Pancreas (tissue), 10 donors: Measurements from ENCODE around the gene SCN2A. TPM values are rescaled to one million over a fixed set of nuclear protein-coding genes. Genes with fewer than 3 reads are reported as not detected.

Experiments
- ATAC-seq, 4 donors: fragments of 200-7000 bp; cut with Tn5 transposase; one replicate each; pipeline versions ENCODE4 v1.8.0 to v1.9.1; 2020; ENCODE audit warnings: mild to moderate bottlenecking in 4 of 4, moderate library complexity in 4 of 4
- DNase-seq, 6 donors: peaks; one replicate each; pipeline ENCODE4 v3.0.0-alpha.2; 2020
- FAIRE-seq: peaks from 2 replicates; lab custom pipeline; 2012; peaks lifted over from hg19 to GRCh38; lab: Jason Lieb, UNC
- H3K27ac ChIP-seq, 4 donors: fragments of 200-600 bp; sonication (generic); 1 replicate in 3 of 4; 2 replicates in 1 of 4; pipeline versions ENCODE4 v1.5.0 to v1.8.0; 2020
- H3K27me3 ChIP-seq, 4 donors: fragments of 200-600 bp; one replicate each; pipeline ENCODE4 v1.8.0; 2021
- H3K36me3 ChIP-seq, 3 donors: fragments of 200-600 bp; sonication (generic) in 1 of 3; one replicate each; pipeline versions ENCODE4 v1.5.0 to v1.8.0; 2020 to 2021
- H3K4me1 ChIP-seq, 3 donors: fragments of 200-600 bp; one replicate each; pipeline ENCODE4 v1.8.0; 2021
- H3K4me3 ChIP-seq, 4 donors: fragments of 200-600 bp; sonication (generic) in 2 of 4; one replicate each; pipeline versions ENCODE4 v1.5.0 to v1.8.0; 2020 to 2021
- H3K9me3 ChIP-seq, 4 donors: fragments of 200-600 bp; one replicate each; pipeline ENCODE4 v1.8.0; 2021
- CTCF ChIP-seq, 4 donors: fragments of 200-600 bp; sonication (generic) in 3 of 4; IDR thresholded peaks; one replicate each; pipeline versions ENCODE4 v1.5.0 to v1.8.0; 2021; ENCODE audit warnings: antibody characterized with exemption in 4 of 4
- WGBS, 2 donors: extraction: QIAGEN DNeasy Blood & Tissue Kit; methylation state at CpG; one replicate each; pipeline ENCODE4 v1.1.7; 2013; 5-methylcytosine and 5-hydroxymethylcytosine counted together
- intact Hi-C, 3 donors: fragments of 100-400 bp; cut with DNase I; formaldehyde crosslinking; loops; one replicate each; pipeline versions ENCODE4 v1.11.1 to v1.14.2; 2022
- polyA plus RNA-seq, 2 donors: library from polyadenylated mRNA; stranded (reverse); fragments of 200-250 nt; gene quantifications; one replicate each; pipeline ENCODE4 v1.2.3, GENCODE V29; 2013
- total RNA-seq, 6 donors: library from RNA; stranded (reverse); fragmentation: NEBNext Ultra II Directional in 4 of 6; extraction: Animal tissue kit (Norgen Biotek cat#: 25700) in 4 of 6; gene quantifications; one replicate each; pipeline versions ENCODE4 v1.2.1 to v1.2.4, GENCODE V29; 2021 to 2023
- donor health status: healthy with polysubstance abuse.
- donor health status: DM: no; HTN: no; CAD: no; lungs with moderate emphysema.
- donor health status: DM: no; HTN: no; CAD: no.
- donor health status: control.
- donor health status: control.
- donor health status: Bipolar disorder and iron deficiency.
- donor health status: DM: yes; HTN: yes; CAD: no.
- donor health status: DM: no; HTN: no; CAD: no.
- donor health status: DM: no; HTN: no; CAD: no.
- donor health status: DM: yes; HTN: yes; CAD: no.

The SCN2A gene
- total and polyA plus RNA-seq, 8 donors: 0.08 to 0.34 (median 0.19) TPM

DNA sequence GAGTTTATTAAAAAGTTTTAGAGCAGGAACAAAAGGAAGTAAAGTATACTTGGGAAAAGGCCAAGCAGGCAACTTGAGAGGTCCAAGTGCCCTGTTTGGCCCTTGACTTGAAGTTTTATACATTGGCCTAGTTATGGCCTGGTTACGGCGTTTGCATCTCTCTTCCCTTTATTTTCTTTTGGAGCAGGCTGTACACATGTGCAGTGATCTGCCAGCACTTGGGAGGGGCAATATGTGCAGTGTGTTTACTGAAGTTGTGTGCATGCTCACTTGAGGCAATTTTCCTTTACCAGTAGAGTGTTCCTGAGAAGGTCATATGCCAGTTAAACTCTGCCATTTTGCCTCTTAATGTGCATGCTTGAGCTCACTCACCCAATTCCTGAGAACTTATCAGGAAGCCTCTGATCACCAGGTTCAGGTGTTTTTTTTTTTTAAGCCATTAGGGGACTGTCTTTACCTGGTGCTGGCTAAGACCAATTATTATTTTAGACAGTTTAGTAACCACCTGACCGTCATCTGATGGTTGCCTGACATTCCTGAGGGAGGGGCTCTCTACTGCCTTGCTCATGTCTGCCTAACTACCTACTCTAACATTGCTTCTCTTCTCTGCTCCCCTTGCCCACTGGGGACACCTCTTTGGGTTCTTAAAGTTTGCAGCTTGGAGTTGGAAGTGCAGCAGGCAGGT lies 48.0 kb downstream of the SCN2A start:
- DNase-seq (no peak), ATAC-seq (no peak), FAIRE-seq (no peak)
- Histone ChIP-seq H3K27ac (no peak overlapping the region), H3K4me1 (no peaks in the 10 kb centered on the region), H3K36me3 (no peaks in the 10 kb centered on the region), H3K9me3 (no peaks in the 10 kb centered on the region), H3K27me3 (no peaks in the 10 kb centered on the region), H3K4me3 (no peak overlapping the region)
- WGBS, 2 donors: 65 to 69% methylated on average over 3 of the region's 3 CpGs
- intact Hi-C loops: no loop called here
- no peak for TF ChIP-seq CTCF (IDR thresholded peaks at IDR 0.05)

- peak; percentile 51 for FAIRE-seq
- intact Hi-C loops: no loop called here
- ATAC-seq: no peak
- Histone ChIP-seq H3K36me3 (no peaks in the 10 kb centered on the region), H3K4me1 (peaks cover 0 to 4% (median 3%) of the 10 kb centered on the region in 3 donors), H3K4me3 (no peak overlapping the region), H3K9me3 (no peaks in the 10 kb centered on the region), H3K27me3 (no peaks in the 10 kb centered on the region), H3K27ac (no peak overlapping the region)
- DNase-seq: no peak
- TF ChIP-seq CTCF (IDR thresholded peaks at IDR 0.05): no peak
- 72 to 80% methylated on average over 2 of the region's 2 CpGs for WGBS, 2 donors
Measured at GRCh38 chr2:165289069-165289468, 49.9 kb downstream of the SCN2A start.

GRCh38 chr2:165293440-165294420 lies 54.5 kb downstream of the SCN2A start:
- ATAC-seq: peak; percentile 98 to 100 (median 100)

GRCh38 chr2:165294912-165295311 lies 55.7 kb downstream of the SCN2A start:
- ATAC-seq (no peak), FAIRE-seq (no peak), DNase-seq (no peak)
- Histone ChIP-seq H3K4me1 (peaks cover 0 to 4% (median 3%) of the 10 kb centered on the region in 3 donors), H3K36me3 (no peaks in the 10 kb centered on the region), H3K27ac (no peak overlapping the region), H3K9me3 (no peaks in the 10 kb centered on the region), H3K4me3 (no peak overlapping the region), H3K27me3 (no peaks in the 10 kb centered on the region)
- WGBS, 2 donors: 44 to 61% methylated on average over 5 of the region's 5 CpGs
- TF ChIP-seq CTCF (IDR thresholded peaks at IDR 0.05): no peak
- intact Hi-C loops: no loop called here

More at GRCh38 chr2:165293440-165294420, 54.5 kb downstream of the SCN2A start:
- DNase-seq: peak in 3 of 6 donors; percentile 60 to 66 (median 65)
- Histone ChIP-seq H3K27ac (no peak overlapping the region), H3K27me3 (no peaks in the 10 kb centered on the region), H3K36me3 (no peaks in the 10 kb centered on the region), H3K4me1 (peaks cover 0 to 4% (median 3%) of the 10 kb centered on the region in 3 donors), H3K4me3 (peak overlapping the region in 1 of 4 donors; percentile 22), H3K9me3 (no peaks in the 10 kb centered on the region)
- peak; percentile 98 for FAIRE-seq
- WGBS, 2 donors: 17 to 20% methylated on average over 6 of the region's 6 CpGs
- intact Hi-C loops: no loop called here
- TF ChIP-seq CTCF (IDR thresholded peaks at IDR 0.05): peak; percentile 44 to 74 (median 51)
